Stimulated activated CD4-positive, alpha-beta T cell treated with anti-CD3 and anti-CD28 coated beads, TNF-alpha, amount 100 ng/mL, for 24 hours (primary cell): Measurements from ENCODE around the gene PROC.
A peak's percentile ranks its signal among the peaks of the same experiment; 100 is the strongest.
"Not testable (repeated sequence)": the region's sequence is repeated elsewhere in the genome, so short reads cannot be mapped to it uniquely, and the experiment has no call there.

ENCODE experiments used
- DNase-seq, 3 experiments: peaks; one replicate each; pipeline ENCODE4 v3.0.0-alpha.2; 2020; ENCODE audit warnings: low read depth in 3 of 3

The PROC gene

GRCh38 chr2:127394492-127394891, 23.7 kb upstream of the PROC start:
- no peak for DNase-seq

- no peak for DNase-seq
These were observed 20.5 kb upstream of the PROC start for GRCh38 chr2:127397568-127398238.

- DNase-seq = peak in 1 of 3 experiments; percentile 54
These were observed 20.0 kb upstream of the PROC start for GRCh38 chr2:127398239-127398590.

- DNase-seq = no peak
These were observed 17.7 kb upstream of the PROC start for GRCh38 chr2:127400533-127400896.

GRCh38 chr2:127400897-127401756, 17.1 kb upstream of the PROC start:
- DNase-seq = no peak

GRCh38 chr2:127401757-127402695, 16.2 kb upstream of the PROC start:
- no peak for DNase-seq

GRCh38 chr2:127403460-127403859, 14.8 kb upstream of the PROC start:
- no peak for DNase-seq

GRCh38 chr2:127404466-127405254, 13.6 kb upstream of the PROC start:
- DNase-seq = no peak

GRCh38 chr2:127405255-127405610, 13.0 kb upstream of the PROC start:
- no peak for DNase-seq

GRCh38 chr2:127406454-127406853, 11.8 kb upstream of the PROC start:
- no peak for DNase-seq

- no peak for DNase-seq
These were observed 11.1 kb upstream of the PROC start for GRCh38 chr2:127407091-127407490.

- no peak for DNase-seq
These were observed 10.6 kb upstream of the PROC start for GRCh38 chr2:127407661-127408003.

- peak; percentile 75 to 88 (median 80) for DNase-seq
These were observed 10.0 kb upstream of the PROC start for GRCh38 chr2:127408004-127408806.

GRCh38 chr2:127408807-127409099, 9.5 kb upstream of the PROC start:
- no peak for DNase-seq

- not testable (repeated sequence) for DNase-seq
These were observed 8.5 kb upstream of the PROC start for GRCh38 chr2:127409716-127410115.

GRCh38 chr2:127410871-127411652, 7.2 kb upstream of the PROC start:
- DNase-seq = no peak

GRCh38 chr2:127411653-127412369, 6.4 kb upstream of the PROC start:
- no peak for DNase-seq

GRCh38 chr2:127413200-127413599, 5.0 kb upstream of the PROC start:
- no peak for DNase-seq
